Measurements from ENCODE around the gene MAP2K1.
"Not testable (repeated sequence)": the region's sequence is repeated elsewhere in the genome, so short reads cannot be mapped to it uniquely, and the experiment has no call there.

MAP2K1 gene

DNA sequence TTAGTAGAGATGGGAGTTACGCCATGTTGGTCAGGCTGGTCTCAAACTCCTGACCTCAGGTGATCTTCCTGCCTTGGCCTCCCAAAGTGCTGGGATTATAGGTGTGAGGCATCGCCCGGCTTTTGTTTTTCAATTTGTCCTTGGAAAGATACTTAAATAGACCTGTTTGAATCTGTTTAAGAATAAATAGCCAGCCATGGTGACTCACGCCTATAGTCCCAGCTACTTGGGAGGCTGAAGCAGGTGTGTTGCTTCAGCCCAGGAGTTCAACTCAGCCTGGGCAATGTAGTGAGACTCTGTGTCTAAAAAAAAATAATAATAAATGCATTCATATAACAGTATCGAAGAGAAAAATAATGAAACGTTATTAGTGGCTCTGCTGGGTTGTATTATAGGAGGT is 93.6 kb downstream of the MAP2K1 start:
- no peak for DNase-seq

DNA sequence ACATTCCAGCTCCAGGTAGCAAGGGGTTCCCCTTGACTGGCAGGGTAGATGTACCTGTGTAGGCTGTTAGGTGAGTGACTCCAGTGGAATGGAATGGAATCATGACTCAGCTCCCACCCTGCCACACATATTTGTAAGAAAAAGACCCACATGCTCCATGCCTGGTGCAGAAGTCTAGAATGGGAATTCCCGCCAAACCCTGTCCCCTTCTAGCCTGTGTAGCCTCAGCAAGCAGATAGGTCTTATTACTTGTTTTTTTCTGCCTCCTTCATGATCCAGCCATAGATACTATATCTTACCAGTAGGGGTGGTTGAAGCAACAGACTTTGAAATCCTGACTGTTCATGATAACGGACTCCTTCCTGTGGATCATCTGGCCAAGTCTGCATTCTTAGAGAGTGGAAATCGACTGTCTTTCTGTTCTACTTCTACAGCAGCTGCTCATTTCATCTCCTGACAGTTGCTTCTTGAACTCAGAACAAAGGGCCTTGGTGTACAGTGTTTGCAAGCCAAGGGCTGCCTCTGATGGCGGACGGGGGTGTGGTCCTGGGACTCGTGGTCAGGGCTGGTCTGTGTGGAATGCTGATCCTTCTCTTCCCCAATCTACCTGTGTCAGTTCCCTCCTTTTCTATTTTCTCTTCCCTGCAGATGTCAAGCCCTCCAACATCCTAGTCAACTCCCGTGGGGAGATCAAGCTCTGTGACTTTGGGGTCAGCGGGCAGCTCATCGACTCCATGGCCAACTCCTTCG is 94.6 kb downstream of the MAP2K1 start:
- no peak for DNase-seq

DNA sequence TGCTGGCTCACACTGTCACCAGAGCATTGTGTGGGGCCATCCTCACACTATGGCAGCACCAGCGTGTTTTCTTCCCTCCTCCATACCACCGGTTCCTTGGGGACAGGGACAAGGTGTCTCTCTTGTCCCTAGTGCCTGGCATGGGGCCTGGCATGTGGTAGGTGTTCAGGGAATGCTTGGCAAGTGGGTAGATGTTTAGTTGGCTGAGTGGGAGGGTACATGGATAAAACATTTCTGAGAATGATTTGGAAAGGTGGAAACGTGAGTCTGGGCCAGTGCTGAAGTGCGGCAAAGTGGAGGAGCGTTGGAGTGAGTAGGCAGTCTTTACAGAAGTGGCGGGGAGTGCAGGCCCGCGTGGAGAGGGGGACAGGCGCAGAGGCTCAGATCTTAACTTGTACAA is 95.8 kb downstream of the MAP2K1 start:
- DNase-seq: no peak

DNA sequence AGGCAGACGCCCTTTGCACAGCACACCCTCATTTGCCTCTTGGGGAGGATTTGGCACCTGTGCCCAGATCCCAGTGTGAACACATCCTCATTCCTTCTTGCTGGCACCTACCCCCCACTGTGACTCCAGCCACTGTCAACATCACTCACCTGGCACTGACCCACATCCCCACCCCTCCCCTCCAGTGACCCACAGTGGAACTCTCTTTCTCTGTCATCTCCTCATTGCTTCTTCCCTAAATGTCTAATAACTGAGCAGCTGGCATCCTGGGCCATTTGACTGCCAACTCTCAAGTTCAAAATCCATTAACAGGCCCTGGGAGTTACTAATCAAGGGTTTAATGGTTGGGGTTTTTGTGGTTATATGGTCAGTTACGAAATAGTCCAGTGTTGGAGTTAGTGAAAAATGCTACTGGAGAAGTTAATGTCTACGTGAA is 96.4 kb downstream of the MAP2K1 start:
- no peak for DNase-seq

DNA sequence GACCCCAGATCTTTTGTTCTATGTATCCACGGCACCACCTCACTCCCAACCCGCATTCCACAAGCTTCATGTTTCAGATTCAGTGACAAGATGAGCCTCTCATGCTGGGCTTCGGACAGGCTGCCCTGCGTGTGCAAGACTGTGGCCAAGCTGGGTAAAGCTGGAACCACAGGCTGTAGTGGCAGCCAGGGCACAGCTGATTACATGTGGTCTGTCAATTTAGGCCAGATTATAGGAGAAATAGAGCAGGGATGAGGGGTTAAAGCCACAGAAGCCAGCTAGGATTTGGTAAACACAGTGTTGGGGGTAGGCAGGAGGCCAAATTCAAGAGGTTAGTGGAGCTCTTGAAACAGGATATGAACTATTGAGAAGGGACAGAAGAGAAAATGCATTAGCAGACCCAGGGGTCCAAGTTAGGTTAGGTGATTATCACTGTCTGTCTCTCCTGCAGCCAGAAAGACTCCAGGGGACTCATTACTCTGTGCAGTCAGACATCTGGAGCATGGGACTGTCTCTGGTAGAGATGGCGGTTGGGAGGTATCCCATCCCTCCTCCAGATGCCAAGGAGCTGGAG is 97.9 kb downstream of the MAP2K1 start:
- DNase-seq: no peak

DNA sequence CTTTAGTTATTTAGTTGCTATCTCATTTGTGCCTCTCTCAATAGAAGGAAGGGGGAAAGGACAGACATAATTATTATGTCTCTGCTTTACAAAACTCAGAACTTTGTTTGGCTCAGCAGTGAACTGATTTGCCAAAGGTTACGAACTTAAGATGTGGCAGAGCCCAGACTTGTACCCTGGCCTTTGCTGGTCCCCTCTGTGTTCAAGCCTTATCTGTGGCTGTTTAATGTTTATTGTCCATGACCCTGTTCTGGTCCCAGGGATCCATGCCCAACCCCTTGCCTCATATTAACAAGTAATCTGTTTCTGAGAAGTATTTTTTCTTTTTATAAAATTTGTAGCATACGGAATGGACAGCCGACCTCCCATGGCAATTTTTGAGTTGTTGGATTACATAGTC is 100.2 kb downstream of the MAP2K1 start:
- DNase-seq: no peak

DNA sequence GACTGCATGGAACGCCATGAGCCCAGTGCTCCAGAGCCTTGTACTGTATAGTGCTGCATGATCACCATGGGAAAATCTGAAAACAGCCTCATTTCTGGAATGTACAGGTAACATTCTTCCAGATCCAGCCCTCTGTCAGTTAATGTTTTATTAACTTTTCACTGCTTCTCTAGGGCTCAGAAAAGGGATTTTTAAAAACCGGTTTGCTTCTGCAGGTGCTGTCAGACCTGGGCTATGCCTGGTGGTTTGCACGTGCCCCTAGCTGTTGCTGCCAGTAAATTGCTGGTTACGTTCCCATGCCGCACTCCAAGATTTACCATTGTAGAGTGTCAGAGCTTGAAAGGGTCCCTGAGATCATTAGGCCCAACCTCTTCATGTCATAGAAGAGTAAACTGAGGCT is 101.8 kb downstream of the MAP2K1 start:
- DNase-seq: no peak

DNA sequence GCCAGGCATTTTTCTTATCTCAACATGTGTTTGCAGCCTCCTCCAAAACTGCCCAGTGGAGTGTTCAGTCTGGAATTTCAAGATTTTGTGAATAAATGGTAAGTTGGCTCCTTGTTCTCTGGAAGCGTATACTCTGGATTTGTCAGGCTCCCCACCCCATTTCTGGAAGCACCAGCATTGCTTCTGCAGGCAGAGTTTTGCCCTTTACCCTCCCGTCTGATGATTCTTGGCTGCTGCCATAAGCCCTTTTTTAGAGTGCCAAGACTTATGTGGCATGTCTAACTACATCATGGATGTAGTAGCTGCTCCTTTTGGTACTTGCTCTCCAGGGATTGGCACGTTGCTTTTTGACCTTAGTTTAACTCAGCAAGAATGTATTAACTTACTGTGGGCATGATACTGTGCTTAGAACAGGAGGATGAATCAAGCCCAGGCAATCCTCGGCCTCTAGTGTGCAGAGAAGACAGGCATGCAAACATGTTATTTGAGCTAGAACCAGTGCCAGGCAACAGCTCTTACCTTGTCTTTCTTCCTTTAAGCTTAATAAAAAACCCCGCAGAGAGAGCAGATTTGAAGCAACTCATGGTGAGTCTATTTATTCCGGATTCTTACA is 102.6 kb downstream of the MAP2K1 start:
- DNase-seq: no peak

DNA sequence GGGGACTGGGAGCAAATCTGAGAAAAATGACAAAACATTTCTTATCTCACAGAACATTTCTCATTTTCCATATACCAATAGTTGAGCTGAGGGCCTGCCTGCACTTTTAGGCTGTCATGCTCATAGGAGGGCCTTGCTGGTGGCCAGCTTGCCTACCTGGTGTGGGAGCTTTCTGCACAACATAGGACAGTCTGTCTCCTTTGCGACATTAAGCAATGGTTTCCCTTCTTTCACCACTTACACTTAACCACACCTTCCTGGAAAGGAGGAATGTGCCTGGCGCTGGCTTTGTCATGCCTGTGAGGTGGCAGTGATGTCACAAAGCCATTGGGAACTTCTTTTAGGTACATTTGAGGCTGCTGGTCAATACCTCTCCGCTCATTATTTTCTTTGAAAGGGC is 105.1 kb downstream of the MAP2K1 start:
- no peak for DNase-seq

DNA sequence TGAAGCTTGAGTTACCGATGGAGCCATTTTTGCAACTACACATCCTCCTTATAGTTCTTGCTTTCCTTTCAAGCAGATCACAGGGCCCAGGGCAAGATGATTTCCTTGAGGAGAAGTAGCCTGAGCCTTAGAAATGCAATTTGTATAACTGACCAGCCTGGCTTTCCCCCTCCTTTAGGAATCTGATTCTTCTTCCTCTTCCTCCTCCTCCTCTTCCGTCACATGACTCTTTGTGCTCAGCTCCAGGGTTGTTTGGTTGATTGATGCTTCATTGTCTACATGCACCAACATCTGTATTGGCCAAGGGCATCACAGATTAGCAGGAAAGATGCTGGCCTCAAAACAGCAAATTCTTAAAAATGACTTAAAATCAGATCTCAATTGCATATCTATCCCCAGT is 107.5 kb downstream of the MAP2K1 start:
- no peak for DNase-seq

DNA sequence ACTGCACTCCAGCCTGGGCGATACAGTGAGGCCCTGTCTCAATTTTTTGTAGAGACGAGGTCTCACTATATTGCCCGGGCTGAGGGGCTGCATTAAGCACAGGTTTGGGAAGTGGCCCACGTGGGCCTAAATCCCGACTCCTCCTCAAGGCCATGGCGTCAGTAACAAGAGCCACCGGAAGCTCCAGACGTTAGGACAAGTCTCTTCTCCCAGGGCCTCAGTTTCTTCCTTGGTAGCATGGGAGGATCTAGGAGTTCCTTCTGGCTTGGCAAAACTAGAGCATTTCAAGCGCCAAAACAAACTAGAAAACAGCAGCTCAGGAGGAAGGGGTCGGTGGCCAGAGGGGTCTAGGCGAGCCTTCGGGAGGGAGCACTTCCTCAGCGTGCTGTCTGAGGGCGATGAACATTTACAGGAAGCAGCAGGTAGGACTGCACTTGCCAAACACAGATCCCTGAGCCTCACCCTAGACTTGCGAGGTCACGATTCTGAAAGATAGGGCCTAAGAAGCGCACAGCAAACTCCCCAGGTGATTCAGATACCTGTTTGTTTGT is 110.3 kb downstream of the MAP2K1 start:
- DNase-seq: no peak

DNA sequence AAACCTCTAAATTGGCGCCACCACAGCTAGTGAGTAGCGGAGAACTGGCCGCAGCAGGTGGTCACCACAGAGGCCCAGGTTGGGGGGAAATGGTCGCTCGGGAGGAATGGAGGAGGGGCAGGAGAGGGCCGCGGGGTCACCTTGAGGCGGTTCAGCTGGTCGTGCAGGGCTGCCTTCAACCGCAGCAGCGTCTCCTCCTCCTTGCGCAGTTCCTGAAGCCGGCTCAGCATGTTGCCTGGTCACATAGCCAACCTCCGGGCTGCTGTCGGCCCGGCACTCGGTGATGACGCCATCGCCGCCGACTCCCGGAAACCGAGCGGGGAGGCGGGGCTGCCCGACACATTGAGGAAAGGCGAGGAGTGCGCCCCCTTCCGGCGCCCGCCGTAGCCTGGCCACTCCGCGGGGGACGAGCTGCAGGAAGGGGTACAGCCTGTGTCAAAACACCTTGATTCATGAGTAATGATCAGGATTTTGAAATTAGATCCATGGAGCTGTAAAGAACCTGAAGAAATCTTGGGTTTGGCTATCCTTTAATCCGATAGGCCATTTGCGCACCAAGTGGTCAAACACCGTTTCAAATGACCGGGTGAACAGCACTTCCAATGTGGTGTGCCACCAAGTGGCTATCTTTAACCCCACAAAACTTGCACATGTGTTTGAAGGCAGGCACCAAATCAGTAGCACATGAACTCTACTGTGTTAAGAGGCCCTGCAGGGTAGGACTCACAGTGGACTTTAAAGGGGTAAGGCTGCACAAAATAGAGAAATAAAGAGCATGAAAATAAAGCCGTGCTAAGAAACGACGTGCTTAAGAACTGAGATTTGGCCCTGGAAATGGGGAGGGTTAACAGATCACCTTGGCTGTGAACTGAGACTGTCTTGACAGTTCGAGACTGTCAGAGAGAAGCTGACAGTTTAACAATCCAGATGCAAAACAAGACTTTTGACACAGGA is 111.1 kb downstream of the MAP2K1 start, which contains the start of gene SNAPC5:
Gene SNAPC5, minus strand, starts transcription at position 261 of the 954 bp plus-strand sequence. Its CDS starts 31 bp downstream, at position 230.
- DNase-seq: peak; percentile 95

DNA sequence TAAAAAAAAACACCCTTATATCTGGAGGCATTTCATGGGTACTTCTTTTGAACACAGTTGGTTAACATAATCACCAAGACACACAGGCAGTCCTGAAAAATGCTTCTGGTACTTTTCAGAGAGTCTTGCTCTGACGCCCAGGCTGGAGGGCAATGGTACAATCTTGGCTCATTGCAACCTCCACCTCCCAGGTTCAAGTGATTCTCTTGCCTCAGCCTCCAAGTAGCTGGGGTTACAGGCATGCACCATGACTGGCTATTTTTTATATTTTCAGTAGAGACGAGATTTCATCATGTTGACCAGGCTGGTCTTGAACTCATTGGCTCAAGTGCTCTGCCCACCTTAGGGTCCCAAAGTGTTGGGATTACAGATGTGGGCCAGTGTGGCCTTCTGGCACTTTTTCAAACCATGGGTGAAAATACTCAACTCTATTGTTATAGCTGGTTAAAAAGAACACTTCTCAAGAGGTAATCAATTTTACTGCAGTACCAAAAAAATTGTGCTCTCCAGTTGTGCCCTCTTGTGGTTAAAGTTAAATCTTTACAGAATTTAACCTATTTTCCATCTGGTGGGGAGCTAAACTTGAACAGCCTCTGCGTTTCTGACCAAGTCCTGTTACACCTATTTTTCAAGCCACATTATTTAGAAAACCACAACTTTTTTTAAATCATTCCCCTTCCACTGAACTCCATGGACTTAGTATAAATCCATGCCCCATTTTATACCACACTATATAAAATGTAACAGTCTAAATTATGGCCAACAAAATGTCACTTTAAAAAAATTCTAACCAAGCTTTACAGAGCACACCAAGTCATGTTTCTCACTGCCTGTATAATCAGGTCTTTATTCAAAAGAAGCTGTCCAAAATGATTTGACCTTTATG is 112.0 kb downstream of the MAP2K1 start:
- DNase-seq: no peak

DNA sequence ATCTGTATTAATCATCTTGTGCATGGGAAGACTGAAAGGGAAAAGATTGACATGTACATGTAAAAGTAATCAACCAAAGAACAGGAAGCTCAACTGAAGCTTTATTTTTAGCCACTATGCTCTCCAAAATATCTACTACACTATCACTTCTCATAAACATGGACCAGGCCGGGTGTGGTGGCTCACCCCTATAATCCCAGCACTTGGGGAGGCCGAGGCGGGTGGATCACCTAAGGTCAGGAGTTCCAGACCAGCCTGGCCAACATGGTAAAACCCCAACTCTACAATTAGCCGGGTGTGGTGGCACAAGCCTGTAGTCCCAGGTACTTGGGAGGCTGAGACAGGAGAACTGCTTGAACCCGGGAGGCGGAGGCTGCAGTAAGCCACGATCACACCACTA is 113.6 kb downstream of the MAP2K1 start:
- DNase-seq: not testable (repeated sequence)

DNA sequence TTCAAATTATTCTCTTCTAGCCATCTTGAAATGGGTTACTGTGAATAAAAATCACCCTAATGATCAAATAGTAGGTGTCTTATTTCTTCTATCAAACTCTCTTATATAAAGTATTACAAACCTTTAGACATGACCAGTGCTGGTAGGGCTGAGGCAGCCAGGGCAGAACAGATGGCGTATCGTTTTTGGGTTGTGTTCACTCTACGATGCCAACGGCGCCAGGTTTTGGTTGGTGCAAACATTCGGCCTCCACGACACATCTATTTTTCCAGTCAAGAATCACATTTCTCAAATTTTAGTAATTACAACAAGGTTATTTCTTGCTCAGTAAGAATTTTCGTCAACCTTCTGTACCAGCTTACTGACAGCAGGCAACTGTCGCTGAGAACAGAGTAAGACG is 115.8 kb downstream of the MAP2K1 start:
- DNase-seq: no peak

DNA sequence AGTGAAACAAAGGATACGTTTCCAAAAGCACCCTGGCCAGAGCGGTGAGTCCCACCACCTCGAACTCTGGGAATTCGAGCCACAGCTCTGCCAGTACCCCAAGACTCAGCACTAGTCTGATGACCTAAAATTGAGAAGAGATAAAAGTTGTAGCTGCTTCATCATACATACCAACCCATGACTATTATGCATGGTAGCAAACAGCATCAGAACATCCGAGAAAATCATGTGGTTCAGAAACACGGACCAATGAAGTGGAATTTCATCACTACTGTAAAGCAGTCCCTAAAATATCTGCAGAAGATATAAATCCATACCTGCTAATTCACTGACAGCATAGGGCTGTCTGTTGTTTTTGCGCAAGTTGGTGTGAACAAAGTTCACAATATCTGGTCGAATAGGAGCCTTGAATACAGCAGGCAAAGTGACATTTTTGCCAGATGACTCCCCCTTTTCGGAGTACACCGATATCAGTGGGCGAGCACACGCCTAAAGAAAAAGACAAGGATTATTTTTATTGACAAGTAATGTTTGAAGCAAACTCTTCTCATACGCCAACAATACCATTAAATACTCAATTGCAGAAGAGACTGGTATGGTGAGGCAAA is 116.4 kb downstream of the MAP2K1 start:
- DNase-seq: not testable (repeated sequence)

DNA sequence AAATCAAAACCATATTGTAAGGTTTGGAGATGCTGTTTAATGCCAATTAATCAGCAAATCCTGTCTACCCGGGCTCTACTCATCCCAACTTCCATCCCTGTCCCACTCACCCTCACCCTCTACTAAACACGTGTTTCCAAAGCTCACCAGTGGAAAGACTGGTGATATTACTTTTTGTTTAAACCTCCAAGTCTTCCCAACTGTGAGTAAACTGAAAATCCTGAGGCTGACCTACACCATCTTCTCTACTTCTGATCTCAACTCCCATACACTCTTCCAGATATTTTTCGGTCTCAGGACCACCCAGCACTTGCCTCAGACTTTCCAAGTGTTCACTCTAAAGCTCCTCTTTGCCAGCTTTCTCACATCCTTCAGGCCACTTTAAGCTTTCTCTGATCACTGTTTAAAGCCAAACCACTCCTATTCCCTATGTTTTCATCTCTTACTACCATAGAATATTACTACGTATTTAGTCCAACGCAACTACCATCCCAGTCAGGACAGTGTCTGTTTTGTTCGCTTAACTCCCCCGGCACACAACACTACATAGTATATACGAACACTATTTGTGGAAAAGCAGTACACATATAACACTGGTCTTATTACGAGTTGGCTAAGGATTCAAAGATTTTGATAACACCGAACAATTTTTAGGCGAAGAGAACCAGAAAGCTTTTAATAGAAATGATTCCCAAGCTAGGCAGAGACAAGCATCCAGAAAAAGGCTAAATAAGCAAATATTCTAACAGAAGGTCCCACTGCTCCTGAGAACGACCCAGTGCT is 117.3 kb downstream of the MAP2K1 start:
- DNase-seq: no peak

DNA sequence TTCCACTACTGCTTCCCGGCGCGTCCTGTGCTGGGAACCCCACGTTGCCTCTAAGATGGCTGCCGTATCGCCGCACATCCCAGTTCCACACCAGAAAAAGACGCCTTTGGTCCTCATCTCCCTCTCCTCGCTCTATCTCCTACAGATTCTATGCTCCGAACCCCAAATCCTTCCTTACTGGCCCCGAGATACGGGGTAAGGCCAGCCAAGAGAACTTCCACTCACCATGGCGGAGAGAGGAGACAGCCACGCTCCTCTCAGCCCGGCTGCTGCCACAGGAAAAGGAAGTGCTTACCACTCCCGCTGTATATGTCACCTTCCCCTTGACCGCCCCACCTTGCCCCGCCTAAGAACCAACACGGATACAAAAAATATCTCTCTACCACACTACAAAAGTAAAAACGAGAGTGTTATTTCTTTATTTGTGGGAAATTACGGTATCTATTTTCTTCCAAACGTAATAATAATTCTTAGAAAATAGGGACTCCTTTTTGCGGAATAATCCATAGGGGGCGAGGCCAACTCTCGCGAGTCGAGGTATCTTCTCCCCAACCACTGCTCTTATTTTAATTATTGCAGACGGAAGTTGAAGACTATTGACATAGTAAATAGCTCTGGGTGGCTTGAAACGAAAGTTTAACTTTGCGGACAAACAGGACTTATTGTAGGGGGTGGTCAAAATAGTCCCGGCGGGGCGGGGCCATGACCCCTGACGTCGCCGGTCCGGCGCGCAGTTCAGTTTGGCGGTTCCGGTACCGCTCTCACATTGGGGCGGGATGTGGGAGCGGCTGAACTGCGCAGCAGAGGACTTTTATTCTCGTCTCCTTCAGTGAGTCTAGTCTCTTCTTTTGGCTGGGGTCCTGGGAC is 118.1 kb downstream of the MAP2K1 start, which contains the start of the genes RPL4 and ZWILCH:
Gene RPL4, minus strand, starts transcription at position 293 of the 867 bp plus-strand sequence. Its CDS starts 65 bp downstream, at position 228.
Gene ZWILCH, plus strand, starts transcription at position 764 of the 867 bp plus-strand sequence. Its CDS starts 13 bp downstream, at position 777.
- DNase-seq: peak; percentile 69

DNA sequence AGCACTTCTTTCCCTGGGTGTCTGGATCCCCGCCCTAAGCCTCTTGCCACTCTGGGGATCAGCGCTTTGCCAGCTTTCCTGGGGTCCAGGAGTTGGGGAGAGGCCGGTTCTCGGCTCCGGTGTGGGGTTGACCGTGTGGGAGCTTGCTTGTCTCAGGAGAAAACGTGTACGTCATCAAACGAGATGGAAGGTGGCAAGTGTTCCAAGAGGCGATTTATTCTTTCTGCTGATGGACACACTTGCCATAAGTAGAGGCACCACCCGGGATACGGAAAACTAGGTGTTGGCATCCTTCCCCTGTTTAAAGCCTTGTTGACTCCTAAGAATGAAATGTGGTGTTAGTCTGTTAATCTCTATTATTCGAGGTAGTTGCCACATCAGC is 118.7 kb downstream of the MAP2K1 start:
- no peak for DNase-seq
